Measurements from ENCODE around the gene RNF113B.

The RNF113B gene

DNA sequence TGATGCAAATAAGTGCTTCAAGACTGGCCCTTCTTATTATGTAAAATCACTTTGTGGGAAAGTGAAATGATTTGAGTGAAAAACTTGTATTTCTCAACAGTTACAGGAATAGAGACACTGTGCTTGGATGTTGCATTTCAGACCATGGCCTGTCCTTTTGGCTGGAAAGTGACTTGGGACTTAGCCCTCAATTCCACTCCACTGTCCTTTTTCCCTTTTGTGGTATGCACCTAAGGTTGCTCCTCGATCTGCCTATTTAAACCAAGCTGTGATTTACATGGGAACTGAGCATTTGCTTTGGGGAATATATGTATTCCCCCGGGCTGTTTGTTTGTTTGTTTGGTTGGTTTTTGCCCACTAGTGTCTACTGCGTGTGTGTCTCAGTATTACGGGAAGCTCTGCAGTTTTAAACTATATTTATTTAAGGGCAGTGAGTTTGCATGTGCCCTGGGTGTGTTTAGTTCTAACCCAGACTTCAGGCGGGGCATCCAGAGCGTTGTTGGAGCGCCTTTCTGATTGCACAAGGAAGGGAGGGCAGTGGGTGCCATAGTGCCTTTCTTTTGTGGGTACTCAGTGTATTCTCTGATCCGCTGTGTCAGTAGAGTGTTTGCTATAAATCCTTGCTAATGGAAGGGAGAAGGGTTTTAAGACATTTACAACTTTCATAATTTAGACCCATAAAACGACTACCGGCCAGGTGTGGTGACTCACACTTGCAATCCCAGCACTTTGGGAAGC is 18.2 kb upstream of the RNF113B start:
- TF ChIP-seq ZFX (IDR thresholded peaks at IDR 0.05; ENCODE audit: borderline replicate concordance) = no peak
- TF ChIP-seq, protein P1, sequence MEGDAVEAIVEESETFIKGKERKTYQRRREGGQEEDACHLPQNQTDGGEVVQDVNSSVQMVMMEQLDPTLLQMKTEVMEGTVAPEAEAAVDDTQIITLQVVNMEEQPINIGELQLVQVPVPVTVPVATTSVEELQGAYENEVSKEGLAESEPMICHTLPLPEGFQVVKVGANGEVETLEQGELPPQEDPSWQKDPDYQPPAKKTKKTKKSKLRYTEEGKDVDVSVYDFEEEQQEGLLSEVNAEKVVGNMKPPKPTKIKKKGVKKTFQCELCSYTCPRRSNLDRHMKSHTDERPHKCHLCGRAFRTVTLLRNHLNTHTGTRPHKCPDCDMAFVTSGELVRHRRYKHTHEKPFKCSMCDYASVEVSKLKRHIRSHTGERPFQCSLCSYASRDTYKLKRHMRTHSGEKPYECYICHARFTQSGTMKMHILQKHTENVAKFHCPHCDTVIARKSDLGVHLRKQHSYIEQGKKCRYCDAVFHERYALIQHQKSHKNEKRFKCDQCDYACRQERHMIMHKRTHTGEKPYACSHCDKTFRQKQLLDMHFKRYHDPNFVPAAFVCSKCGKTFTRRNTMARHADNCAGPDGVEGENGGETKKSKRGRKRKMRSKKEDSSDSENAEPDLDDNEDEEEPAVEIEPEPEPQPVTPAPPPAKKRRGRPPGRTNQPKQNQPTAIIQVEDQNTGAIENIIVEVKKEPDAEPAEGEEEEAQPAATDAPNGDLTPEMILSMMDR (IDR thresholded peaks at IDR 0.05) = no peak

DNA sequence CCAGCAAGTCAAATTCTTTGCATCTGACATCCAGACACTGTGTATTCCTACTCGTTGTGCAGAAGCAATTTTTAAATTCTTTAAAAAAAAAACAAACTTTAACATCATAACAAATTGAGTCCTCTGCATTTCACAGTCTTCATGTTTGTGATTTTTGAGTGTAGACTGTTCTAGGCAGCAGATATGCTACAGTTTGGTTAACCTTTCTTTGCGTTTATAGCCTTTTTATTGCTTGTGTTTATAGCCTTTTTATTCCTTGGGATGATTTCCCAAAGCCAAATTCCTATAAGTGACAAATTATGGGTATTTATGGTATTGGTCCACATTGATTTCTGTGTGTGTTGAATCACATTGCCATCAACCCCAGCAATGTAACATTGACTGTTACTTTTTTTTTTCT is 14.9 kb upstream of the RNF113B start:
- TF ChIP-seq ZFX (IDR thresholded peaks at IDR 0.05; ENCODE audit: borderline replicate concordance) = no peak
- TF ChIP-seq, protein P1 (IDR thresholded peaks at IDR 0.05) = no peak
- H3K27ac ChIP-seq = no peak overlapping the region

More for the DNA sequence above, 18.2 kb upstream of the RNF113B start:
- H3K27ac ChIP-seq = no peak overlapping the region

DNA sequence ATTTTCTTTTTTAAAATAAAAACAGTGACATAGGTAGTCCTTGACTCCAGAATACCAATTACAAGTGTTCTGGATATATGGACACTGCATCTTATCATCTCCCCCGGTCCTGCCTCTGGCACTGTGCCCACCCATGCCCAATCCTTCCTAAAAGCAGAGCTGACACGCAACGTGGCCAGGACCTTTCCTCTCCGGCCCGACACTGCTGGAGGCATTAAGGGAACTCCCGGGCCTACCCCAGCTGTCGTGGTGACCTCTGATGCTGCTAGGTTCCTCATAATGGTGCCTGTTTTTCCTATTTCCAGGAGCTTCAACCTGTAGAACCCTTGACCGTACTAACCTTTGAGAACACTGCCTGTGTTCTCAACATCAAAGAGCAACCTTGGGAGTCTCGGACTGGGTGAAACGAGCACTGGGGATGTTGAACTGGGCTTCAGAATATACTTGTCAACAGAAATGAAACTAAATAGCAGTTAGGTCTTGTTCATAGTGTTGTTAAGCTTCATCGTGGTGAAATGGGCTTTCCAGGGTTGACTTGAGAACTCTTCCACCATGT is 13.9 kb upstream of the RNF113B start:
- TF ChIP-seq ZFX (IDR thresholded peaks at IDR 0.05; ENCODE audit: borderline replicate concordance) = no peak
- TF ChIP-seq, protein P1 (IDR thresholded peaks at IDR 0.05) = no peak
- no peak overlapping the region for H3K27ac ChIP-seq

DNA sequence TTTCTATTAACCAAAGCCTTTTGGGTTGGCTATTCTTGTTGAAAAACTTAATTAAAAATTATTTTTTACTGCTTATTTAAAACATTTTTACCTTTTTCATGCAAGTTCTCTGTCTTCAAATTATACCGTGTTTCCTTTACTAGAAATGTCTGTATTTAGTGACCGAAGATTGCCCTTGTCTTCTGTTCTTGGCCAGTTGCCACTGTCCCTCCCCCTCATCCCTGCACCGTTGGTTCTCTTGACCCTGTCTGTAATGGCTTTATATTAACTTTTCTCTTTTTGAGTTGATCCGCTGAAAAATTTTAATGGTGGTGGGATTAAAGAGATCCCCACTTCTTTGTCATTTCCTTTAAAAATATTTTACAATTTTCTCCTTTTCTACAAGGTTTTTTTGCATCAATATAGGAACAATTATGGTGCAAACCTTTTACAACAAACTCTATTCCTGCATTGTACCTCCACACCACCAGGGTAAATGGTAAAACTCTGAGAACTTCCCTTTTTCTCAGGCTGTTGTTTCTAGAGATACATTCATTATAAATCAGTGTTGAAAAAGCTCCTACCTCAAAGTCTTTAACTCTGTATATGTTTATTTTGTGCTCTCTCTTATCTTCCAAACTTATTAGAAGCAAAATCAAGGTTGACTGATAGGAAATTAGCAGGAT is 12.9 kb upstream of the RNF113B start:
- no peak overlapping the region for H3K27ac ChIP-seq
- TF ChIP-seq, protein P1 (IDR thresholded peaks at IDR 0.05) = no peak
- no peak for TF ChIP-seq ZFX (IDR thresholded peaks at IDR 0.05; ENCODE audit: borderline replicate concordance)

DNA sequence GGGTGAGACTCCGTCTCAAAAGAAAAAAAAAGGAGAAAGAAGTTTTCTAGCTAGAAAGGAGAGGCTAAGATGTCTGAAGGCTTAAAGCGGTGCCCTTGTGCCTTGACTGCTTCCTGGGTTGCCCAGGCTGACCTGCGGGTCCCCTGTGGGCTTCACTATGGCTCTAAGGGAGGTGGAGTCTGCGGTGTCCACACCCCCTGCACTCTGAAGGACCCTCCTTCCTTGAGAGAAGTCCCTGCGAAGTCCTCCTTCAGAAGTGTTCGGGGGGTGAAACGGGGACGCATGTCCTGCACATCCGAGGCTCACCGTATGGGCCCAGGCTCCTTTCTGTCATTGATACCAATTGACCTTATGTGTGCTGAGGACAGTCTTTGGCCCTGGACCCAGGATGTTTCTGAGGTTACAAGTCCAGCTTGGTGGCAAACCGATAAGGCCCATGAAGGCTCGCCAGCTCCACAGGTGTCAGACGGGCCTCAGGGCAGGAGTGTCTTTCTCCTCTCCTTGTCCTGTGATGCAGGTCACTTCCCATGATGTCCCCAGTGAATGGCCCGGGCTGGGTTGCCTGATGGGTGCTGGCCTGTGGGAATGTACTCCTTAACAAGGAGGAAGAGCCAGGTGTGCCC is 11.6 kb upstream of the RNF113B start:
- H3K27ac ChIP-seq = no peak overlapping the region
- TF ChIP-seq, protein P1 (IDR thresholded peaks at IDR 0.05) = no peak
- no peak for TF ChIP-seq ZFX (IDR thresholded peaks at IDR 0.05; ENCODE audit: borderline replicate concordance)

DNA sequence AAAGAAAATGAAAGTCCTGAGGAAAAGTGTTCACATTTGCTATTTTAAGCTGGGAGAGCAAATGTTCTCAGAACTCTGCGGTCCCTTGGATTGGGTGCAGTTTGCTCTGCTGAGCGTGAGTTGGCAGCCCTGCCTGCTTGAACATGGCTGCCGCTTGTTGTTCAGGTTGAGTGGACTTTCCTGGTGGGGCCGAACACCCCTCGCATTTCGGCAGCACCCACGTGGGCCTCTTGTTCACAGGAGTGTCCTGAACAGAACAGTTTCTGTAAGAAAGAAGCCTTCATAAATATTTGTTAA is 10.8 kb upstream of the RNF113B start:
- TF ChIP-seq ZFX (IDR thresholded peaks at IDR 0.05; ENCODE audit: borderline replicate concordance) = no peak
- TF ChIP-seq, protein P1 (IDR thresholded peaks at IDR 0.05) = no peak
- H3K27ac ChIP-seq = no peak overlapping the region
